ENCODE data around the gene CSPG4.
"Not testable (repeated sequence)": the region's sequence is repeated elsewhere in the genome, so short reads cannot be mapped to it uniquely, and the experiment has no call there.

Gene CSPG4

GRCh38 chr15:75732177-75732808 lies 19.6 kb upstream of the CSPG4 start:
- TF ChIP-seq TSHZ2 (CRISPR knock-in tag; IDR thresholded peaks at IDR 0.05) = no peak
- TF ChIP-seq ZFP3 (CRISPR knock-in tag; IDR thresholded peaks at IDR 0.05) = no peak
- TF ChIP-seq ARNTL (CRISPR knock-in tag; IDR thresholded peaks at IDR 0.05; ENCODE audit: borderline replicate concordance, low read depth) = no peak
- TF ChIP-seq CREB5 (CRISPR knock-in tag; IDR thresholded peaks at IDR 0.05; ENCODE audit: low read depth) = no peak
- no peak for TF ChIP-seq ZFP30 (CRISPR knock-in tag; IDR thresholded peaks at IDR 0.05)
- no peak for TF ChIP-seq ZNF565 (CRISPR knock-in tag; conservative IDR thresholded peaks at IDR 0.05; ENCODE audit: low read depth)
- no peak for TF ChIP-seq GLIS3 (CRISPR knock-in tag; IDR thresholded peaks at IDR 0.05)
- TF ChIP-seq OSR1 (CRISPR knock-in tag; IDR thresholded peaks at IDR 0.05) = no peak
- TF ChIP-seq CSDC2 (CRISPR knock-in tag; IDR thresholded peaks at IDR 0.05) = no peak
- no peak for TF ChIP-seq BACH2 (CRISPR knock-in tag; IDR thresholded peaks at IDR 0.05; ENCODE audit: borderline replicate concordance)
- TF ChIP-seq ZNF70 (CRISPR knock-in tag; IDR thresholded peaks at IDR 0.05) = no peak
- TF ChIP-seq ZC3H10 (CRISPR knock-in tag; IDR thresholded peaks at IDR 0.05) = no peak
- TF ChIP-seq TCF4 (CRISPR knock-in tag; IDR thresholded peaks at IDR 0.05; ENCODE audit: borderline replicate concordance) = no peak
- no peak for TF ChIP-seq ESRRG (CRISPR knock-in tag; IDR thresholded peaks at IDR 0.05)
- TF ChIP-seq POU6F1 (CRISPR knock-in tag; IDR thresholded peaks at IDR 0.05; ENCODE audit: borderline replicate concordance, low read depth) = no peak
- no peak for ATAC-seq

- no peak for ATAC-seq
- TF ChIP-seq TSHZ2 (CRISPR knock-in tag; IDR thresholded peaks at IDR 0.05) (no peak), TOX (CRISPR knock-in tag; IDR thresholded peaks at IDR 0.05; ENCODE audit: borderline replicate concordance) (no peak), OSR1 (CRISPR knock-in tag; IDR thresholded peaks at IDR 0.05) (no peak), ZNF565 (CRISPR knock-in tag; conservative IDR thresholded peaks at IDR 0.05; ENCODE audit: low read depth) (no peak)
Observed at GRCh38 chr15:75731248-75732151, 18.9 kb upstream of the CSPG4 start.

GRCh38 chr15:75730376-75731247 lies 18.0 kb upstream of the CSPG4 start:
- ATAC-seq = not testable (repeated sequence)
